GM12874 (cell line): ENCODE data around the gene TLK1.

Experiments
- TF ChIP-seq, protein P1 (sequence below): IDR thresholded peaks from 2 replicates; pipeline ENCODE4 v1.5.1; 2011; ENCODE audit warnings: low read depth, mild to moderate bottlenecking, control low read depth, low read length, moderate library complexity; ENCODE audit not compliant: insufficient read depth

TLK1 gene

DNA sequence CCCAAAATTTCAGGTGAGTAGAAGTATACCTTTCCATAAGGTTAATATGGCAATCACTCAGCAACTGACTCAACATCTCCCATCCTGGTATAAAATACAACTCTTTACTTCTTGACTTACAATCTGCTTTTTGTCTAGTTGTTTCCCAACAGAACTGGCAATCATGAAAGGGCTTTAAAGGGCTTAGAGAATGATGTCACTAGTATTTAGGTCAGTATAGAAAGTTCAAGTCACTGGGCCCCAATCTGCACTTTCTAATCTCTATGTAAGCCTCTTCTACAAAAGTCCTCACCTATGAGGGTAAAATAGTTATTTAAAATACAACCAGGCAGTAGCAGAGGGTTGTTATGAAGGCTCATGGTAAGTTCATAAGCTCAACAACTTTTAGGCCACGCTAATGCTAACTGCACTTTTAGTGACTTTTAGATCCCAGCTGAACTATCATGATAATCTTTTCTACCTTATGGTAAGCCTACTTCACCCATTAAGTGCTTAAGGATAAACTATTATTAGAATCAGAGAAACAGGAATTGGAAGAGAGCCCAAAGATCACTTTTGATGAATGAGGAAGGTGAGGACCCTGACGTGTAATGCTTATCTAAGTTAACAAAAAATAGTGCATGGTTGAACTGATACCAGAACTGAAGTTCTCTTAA, 152.0 kb downstream of the TLK1 start:
- TF ChIP-seq, protein P1, sequence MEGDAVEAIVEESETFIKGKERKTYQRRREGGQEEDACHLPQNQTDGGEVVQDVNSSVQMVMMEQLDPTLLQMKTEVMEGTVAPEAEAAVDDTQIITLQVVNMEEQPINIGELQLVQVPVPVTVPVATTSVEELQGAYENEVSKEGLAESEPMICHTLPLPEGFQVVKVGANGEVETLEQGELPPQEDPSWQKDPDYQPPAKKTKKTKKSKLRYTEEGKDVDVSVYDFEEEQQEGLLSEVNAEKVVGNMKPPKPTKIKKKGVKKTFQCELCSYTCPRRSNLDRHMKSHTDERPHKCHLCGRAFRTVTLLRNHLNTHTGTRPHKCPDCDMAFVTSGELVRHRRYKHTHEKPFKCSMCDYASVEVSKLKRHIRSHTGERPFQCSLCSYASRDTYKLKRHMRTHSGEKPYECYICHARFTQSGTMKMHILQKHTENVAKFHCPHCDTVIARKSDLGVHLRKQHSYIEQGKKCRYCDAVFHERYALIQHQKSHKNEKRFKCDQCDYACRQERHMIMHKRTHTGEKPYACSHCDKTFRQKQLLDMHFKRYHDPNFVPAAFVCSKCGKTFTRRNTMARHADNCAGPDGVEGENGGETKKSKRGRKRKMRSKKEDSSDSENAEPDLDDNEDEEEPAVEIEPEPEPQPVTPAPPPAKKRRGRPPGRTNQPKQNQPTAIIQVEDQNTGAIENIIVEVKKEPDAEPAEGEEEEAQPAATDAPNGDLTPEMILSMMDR: no peak

DNA sequence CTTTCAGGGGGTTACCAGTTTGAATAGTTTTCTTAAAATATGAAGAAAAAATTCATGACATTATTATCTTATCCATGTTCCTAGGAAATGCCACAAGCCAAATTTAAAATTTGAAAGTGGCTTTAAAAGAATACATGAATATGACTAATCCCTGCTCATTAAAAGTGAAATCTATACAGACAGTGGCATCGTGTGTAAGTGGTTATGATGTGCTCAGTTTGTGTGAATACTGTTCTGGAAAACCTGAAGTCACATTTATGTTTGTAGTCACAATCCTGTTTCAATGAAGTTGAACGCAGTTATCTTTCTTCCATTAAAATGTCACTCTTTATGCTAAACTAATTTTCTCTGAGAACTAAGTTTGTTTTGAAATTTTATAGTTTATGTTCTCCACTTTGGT, 155.9 kb downstream of the TLK1 start:
- TF ChIP-seq, protein P1: no peak

DNA sequence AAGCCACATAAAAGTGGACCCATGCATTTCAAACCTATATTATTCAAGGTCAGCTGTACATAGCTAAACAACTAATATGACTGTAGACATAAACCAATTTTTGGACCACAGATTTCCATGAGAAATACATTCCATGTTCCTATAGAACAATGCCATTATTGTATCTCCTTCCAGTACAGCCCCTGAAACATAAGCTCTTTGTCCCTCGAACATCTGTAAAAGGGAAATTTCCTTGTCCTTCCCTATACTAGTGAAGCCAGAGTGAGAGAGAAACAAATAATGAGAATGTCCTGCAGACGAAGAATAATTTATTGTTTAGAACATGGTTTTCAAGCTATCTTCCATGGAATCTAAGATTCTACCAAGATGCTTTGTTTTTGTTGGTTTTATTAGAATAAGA, 156.3 kb downstream of the TLK1 start:
- TF ChIP-seq, protein P1: no peak

DNA sequence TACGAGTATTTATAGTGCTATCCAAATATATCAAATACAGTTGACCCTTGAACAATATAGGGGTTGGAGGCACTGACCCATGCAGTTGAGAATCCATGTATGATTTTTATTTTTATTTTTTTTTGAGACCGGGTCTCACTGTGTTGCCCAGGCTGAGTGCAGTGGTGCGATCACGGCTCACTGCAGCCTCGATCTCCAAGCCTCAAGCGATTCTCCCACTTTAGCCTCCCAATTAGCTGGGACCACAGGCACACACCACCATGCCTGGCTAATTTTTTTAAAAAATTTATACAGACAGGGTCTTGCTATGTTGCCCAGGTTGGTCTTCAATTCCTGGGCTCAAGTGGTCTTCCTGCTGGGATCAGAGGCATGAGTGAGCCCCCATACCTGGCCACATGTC, 161.0 kb downstream of the TLK1 start:
- TF ChIP-seq, protein P1: no peak

DNA sequence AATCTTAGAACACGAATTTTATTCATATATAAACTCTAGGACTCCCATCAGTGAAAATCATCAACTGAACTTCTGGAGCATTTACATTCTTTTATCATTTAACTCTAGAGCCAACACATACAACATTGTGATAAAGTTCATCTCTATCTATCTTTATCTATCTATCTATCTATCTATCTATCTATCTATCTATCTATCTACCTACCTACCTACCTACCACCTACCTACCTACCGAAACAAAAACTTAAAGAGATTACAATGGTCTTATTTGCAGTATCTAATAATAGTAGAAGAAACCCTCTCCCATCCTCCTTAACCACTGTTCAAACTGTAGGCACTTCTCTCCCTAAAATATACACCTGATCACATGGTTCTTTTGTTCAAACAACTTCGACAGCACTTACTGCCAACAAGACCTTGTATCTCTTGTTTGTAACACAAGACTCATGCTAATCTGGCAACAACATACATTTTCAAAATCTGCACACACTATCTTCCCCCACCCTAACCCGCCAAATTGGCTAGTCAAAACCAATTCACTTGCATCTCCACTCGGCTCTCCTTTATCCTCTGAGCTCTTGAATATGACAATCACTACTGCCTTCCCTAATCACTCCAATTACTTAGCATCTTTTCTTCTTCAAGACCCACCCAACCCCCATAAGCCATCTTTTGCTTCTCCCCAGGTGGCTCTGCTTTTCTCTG, 162.6 kb downstream of the TLK1 start:
- TF ChIP-seq, protein P1: no peak

DNA sequence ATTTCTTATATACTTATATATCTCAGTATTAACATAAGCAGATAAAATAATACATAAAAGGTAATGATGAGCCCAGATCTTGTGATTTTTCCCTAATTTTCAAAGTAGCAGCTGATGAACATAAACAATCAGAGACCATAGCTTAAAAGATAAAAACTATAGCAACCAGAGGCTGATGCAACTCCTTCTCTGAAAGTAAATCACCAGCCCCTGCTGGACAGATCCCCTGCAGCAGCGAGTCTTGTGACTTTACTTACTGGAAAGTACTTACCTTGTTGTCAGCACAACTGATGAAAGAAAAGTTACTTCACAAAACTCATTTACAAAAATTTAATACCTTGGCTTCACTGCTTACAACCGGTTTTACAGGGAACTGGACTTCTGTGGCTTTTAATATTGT, 164.4 kb downstream of the TLK1 start:
- TF ChIP-seq, protein P1: no peak

DNA sequence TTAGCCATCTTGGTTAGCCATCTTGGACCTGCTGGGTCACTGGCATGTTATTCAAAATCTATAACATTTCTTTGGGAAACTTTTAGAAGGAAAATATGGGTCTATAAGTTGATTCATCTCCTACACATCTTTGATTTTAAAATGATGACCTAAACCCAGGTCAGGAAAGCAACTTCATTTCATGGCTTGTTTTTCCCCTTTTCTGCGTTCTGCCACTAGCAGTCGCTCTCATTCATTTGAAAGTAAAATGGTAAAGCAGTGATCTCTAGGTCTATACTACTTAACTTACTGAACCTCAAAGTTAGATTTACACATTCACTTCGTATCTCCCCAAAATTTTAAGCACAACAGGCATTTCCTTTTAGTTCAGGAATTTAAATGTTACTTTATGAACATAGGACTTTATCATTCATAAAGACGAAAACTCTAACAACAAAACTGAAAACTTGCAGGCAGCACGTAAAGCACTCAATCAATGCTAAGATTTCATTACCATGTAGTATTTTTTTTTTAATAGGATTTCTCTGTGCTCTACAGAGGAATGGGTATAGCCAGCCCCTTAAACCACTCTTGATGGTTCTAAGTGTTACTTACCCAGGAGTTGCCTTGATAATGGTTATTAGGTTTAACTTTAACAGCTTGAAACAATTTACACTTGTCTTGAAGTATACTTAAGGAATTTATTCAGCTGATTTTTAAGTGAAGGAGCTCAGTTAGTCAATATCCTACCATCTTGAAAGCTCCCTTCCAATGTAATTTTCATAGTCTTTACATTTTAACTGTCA, 169.1 kb downstream of the TLK1 start:
- TF ChIP-seq, protein P1: no peak
